ENCODE data around the gene IQGAP3. TPM values are rescaled to one million over a fixed set of nuclear protein-coding genes. Genes with fewer than 3 reads are reported as not detected.

Gene IQGAP3
- polyA plus RNA-seq, 1 of the 3 experiments (the other 2 are of a cell fraction), result 15.6 TPM

DNA sequence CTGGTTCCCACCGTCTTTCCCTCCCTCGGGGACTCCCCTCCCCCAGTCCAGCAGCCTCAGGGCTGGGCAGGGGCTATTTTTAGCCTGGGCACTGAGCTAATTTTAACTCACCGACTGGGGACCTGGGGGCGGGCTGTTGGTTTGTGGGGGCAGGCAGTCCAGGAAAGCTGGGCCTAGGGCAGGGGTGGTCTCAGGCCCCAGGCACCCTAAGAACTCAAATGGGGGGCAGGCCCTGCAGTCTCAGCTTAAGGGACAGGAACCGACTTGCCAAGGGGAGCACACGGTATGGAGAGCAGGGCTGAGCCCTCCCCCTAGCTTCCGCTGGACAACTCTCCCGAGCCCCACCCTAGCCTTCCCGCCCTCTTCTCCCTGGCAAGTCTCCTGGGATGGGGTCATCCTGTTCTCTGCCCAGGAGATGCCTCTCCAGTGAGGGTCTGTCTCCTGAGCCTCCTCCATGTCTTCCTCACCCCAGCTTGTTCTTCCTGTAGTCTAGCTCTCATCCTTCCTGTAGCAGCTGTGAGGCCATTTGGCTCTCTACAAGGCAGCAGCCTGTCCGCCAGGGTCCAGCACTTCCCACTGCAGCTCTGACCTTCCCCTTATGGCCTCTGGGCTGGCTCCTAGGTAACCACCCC, 81.8 kb downstream of the IQGAP3 start:
- no peak overlapping the region; the same call in 1 of the 2 replicates for H2AFZ ChIP-seq (ENCODE audit: low read depth)
- H3K27me3 ChIP-seq (ENCODE audit: insufficient read depth), result no peaks in the 10 kb centered on the region
- POLR2A ChIA-PET, result interaction anchor here (0.6 kb wide), 1 partner anchor 1293 kb away, joined by 3 read pairs; no protein-coding TSS in a partner anchor
- H3K4me3 ChIP-seq (ENCODE audit: low read depth in 2 of 2, low read length in 1 of 2), result peak overlapping the region in 1 of 2 experiments; percentile 1; a peak in 1 of 4 replicates
- H3K9ac ChIP-seq, result no peak overlapping the region
- 54% methylated on average over 7 of the region's 10 CpGs for WGBS (ENCODE audit: low lambda C conversion rate)
- peaks cover 3 to 6% of the 10 kb centered on the region in 2 experiments for H3K36me3 ChIP-seq (replicated peaks in 1 of 2; ENCODE audit: control insufficient read depth in 1 of 2, insufficient read depth in 2 of 2, low read length in 1 of 2)
- CTCF ChIA-PET, result interaction anchor here (1.1 to 6.2 kb wide), 8 partner anchors 9 to 137 kb away, joined by 3 to 50 read pairs (median 6); partner anchors contain the start of gene MEF2D
- H3K4me1 ChIP-seq (ENCODE audit: control insufficient read depth in 1 of 2, insufficient read depth in 2 of 2, low read depth in 1 of 2, low read length in 1 of 2), result peaks cover 30 to 65% of the 10 kb centered on the region in 2 experiments; a peak in 3 of 4 replicates
- H4K20me1 ChIP-seq (ENCODE audit: insufficient read depth), result peaks cover 100% of the 10 kb centered on the region
- DNase-seq, result peak; percentile 46
- TF ChIP-seq MEF2A (IDR thresholded peaks at IDR 0.05; ENCODE audit: borderline replicate concordance, low read depth), result peak; percentile 85
- TF ChIP-seq RCOR1 (IDR thresholded peaks at IDR 0.05; ENCODE audit: low read length), result no peak
- peak overlapping the region in 1 of 2 experiments; percentile 35; a peak in 2 of 4 replicates for H3K27ac ChIP-seq (ENCODE audit: low read depth in 2 of 2, low read length in 1 of 2)
- H3K79me2 ChIP-seq (ENCODE audit: insufficient read depth), result peaks cover 100% of the 10 kb centered on the region
- peak overlapping the region; percentile 69; the same call in 1 of the 2 replicates for H3K4me2 ChIP-seq
- H3K9me2 ChIP-seq, result no peaks in the 10 kb centered on the region
- no peaks in the 10 kb centered on the region for H3K9me3 ChIP-seq
- H3F3A ChIP-seq (replicated peaks; ENCODE audit: insufficient read depth), result no peaks in the 10 kb centered on the region

GRCh38 chr1:156489935-156490293, 82.5 kb downstream of the IQGAP3 start:
- WGBS (ENCODE audit: low lambda C conversion rate), result 92% methylated on average over 7 of the region's 7 CpGs
- Histone ChIP-seq H3K4me1 (ENCODE audit: control insufficient read depth in 1 of 2, insufficient read depth in 2 of 2, low read depth in 1 of 2, low read length in 1 of 2) (peaks cover 30 to 65% of the 10 kb centered on the region in 2 experiments; a peak in 3 of 4 replicates), H4K20me1 (ENCODE audit: insufficient read depth) (peaks cover 100% of the 10 kb centered on the region), H3K4me3 (ENCODE audit: low read depth in 2 of 2, low read length in 1 of 2) (0 out of 4 replicates have a peak overlapping the region, but pooled peaks of 1 of the 2 experiments have one; percentile 1), H3K4me2 (peak overlapping the region; percentile 69; the same call in 1 of the 2 replicates), H3K36me3 (replicated peaks in 1 of 2; ENCODE audit: control insufficient read depth in 1 of 2, insufficient read depth in 2 of 2, low read length in 1 of 2) (peaks cover under 1 to 3% of the 10 kb centered on the region in 2 experiments), H3F3A (replicated peaks; ENCODE audit: insufficient read depth) (no peaks in the 10 kb centered on the region), H3K9me3 (no peaks in the 10 kb centered on the region), H3K27me3 (ENCODE audit: insufficient read depth) (no peaks in the 10 kb centered on the region), H3K9me2 (no peaks in the 10 kb centered on the region), H3K27ac (ENCODE audit: low read depth in 2 of 2, low read length in 1 of 2) (peak overlapping the region; percentile 14 to 35; a peak in 2 of 4 replicates), H2AFZ (ENCODE audit: low read depth) (no peak overlapping the region; the same call in 1 of the 2 replicates), H3K9ac (no peak overlapping the region), H3K79me2 (ENCODE audit: insufficient read depth) (peaks cover 100% of the 10 kb centered on the region)
- CTCF ChIA-PET, result interaction anchor here (1.1 to 6.2 kb wide), 8 partner anchors 8 to 137 kb away, joined by 3 to 50 read pairs (median 6); partner anchors contain the start of gene MEF2D
- no peak for TF ChIP-seq POLR2AphosphoS5 (IDR thresholded peaks at IDR 0.05; ENCODE audit: low read depth, low read length)
- TF ChIP-seq, protein P1, sequence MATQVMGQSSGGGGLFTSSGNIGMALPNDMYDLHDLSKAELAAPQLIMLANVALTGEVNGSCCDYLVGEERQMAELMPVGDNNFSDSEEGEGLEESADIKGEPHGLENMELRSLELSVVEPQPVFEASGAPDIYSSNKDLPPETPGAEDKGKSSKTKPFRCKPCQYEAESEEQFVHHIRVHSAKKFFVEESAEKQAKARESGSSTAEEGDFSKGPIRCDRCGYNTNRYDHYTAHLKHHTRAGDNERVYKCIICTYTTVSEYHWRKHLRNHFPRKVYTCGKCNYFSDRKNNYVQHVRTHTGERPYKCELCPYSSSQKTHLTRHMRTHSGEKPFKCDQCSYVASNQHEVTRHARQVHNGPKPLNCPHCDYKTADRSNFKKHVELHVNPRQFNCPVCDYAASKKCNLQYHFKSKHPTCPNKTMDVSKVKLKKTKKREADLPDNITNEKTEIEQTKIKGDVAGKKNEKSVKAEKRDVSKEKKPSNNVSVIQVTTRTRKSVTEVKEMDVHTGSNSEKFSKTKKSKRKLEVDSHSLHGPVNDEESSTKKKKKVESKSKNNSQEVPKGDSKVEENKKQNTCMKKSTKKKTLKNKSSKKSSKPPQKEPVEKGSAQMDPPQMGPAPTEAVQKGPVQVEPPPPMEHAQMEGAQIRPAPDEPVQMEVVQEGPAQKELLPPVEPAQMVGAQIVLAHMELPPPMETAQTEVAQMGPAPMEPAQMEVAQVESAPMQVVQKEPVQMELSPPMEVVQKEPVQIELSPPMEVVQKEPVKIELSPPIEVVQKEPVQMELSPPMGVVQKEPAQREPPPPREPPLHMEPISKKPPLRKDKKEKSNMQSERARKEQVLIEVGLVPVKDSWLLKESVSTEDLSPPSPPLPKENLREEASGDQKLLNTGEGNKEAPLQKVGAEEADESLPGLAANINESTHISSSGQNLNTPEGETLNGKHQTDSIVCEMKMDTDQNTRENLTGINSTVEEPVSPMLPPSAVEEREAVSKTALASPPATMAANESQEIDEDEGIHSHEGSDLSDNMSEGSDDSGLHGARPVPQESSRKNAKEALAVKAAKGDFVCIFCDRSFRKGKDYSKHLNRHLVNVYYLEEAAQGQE (IDR thresholded peaks at IDR 0.05; ENCODE audit: low read depth, low read length), result no peak
- TF ChIP-seq SMC3 (IDR thresholded peaks at IDR 0.05; ENCODE audit: low read depth, low read length), result no peak
- TF ChIP-seq SIN3A (IDR thresholded peaks at IDR 0.05; ENCODE audit: borderline replicate concordance, low read depth, low read length), result no peak
- TF ChIP-seq RAD21 (IDR thresholded peaks at IDR 0.05; ENCODE audit: low read length), result no peak
- TF ChIP-seq, protein P2, sequence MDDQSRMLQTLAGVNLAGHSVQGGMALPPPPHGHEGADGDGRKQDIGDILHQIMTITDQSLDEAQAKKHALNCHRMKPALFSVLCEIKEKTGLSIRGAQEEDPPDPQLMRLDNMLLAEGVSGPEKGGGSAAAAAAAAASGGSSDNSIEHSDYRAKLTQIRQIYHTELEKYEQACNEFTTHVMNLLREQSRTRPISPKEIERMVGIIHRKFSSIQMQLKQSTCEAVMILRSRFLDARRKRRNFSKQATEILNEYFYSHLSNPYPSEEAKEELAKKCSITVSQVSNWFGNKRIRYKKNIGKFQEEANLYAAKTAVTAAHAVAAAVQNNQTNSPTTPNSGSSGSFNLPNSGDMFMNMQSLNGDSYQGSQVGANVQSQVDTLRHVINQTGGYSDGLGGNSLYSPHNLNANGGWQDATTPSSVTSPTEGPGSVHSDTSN (IDR thresholded peaks at IDR 0.05), result no peak
- no peak for TF ChIP-seq USF2 (IDR thresholded peaks at IDR 0.05; ENCODE audit: borderline replicate concordance, low read depth, low read length)
- POLR2A ChIA-PET, result interaction anchor here (1.0 kb wide), 1 partner anchor 11 kb away, joined by 3 read pairs; the partner anchor contains the start of gene MEF2D
- DNase-seq, result no peak
